WTC11 (cell line): Measurements from ENCODE around the gene ZDHHC8. TPM values are rescaled to one million over a fixed set of nuclear protein-coding genes. Genes with fewer than 3 reads are reported as not detected.
A peak's percentile ranks its signal among the peaks of the same experiment; 100 is the strongest.

Source experiments
- ATAC-seq: fragments of 200-7000 bp; cut with Tn5 transposase; 2 replicates; pipeline ENCODE4 v1.10.0; 2021; ENCODE audit warnings: mild to moderate bottlenecking, moderate library complexity
- CTCF ChIA-PET: fragments of 300-600 bp; sonication (Branson Sonifier 250); formaldehyde crosslinking; loops from one replicate; lab custom pipeline; 2021; ENCODE audit warnings: antibody characterized with exemption; lab: Charles Lee
- POLR2A ChIA-PET: fragments of 350-600 bp; sonication (Branson Sonifier 250); formaldehyde crosslinking; loops from one replicate; lab custom pipeline; 2021; ENCODE audit warnings: antibody characterized with exemption; lab: Charles Lee
- DNase-seq: peaks from one replicate; pipeline ENCODE4 v3.0.0; 2021; ENCODE audit warnings: low spot score
- H3K27ac Mint-ChIP-seq: 2 replicates; pipeline ENCODE4 v1.8.0; 2021; ENCODE audit warnings: mixed read lengths
- H3K27me3 Mint-ChIP-seq: 2 replicates; pipeline ENCODE4 v1.8.0; 2021; ENCODE audit warnings: low read depth, mild to moderate bottlenecking, moderate library complexity, mixed read lengths
- H3K36me3 Mint-ChIP-seq: 2 replicates; pipeline ENCODE4 v1.8.0; 2021; ENCODE audit warnings: mixed read lengths
- H3K4me1 Mint-ChIP-seq: 2 replicates; pipeline ENCODE4 v1.8.0; 2022; ENCODE audit warnings: mixed read lengths
- H3K4me3 Mint-ChIP-seq: 2 replicates; pipeline ENCODE4 v1.8.0; 2021; ENCODE audit warnings: mild to moderate bottlenecking, moderate library complexity, mixed read lengths
- H3K9me3 Mint-ChIP-seq: 2 replicates; pipeline ENCODE4 v1.8.0; 2021; ENCODE audit warnings: mixed read lengths
- CREB1 ChIP-seq: sonication (generic); formaldehyde crosslinking; IDR thresholded peaks from 2 replicates; pipeline ENCODE4 v1.8.0; 2023; ENCODE audit warnings: mild to moderate bottlenecking, missing genetic modification reagents
- ESRRA ChIP-seq: sonication (generic); formaldehyde crosslinking; IDR thresholded peaks from 2 replicates; pipeline ENCODE4 v1.8.1; 2022; ENCODE audit warnings: mild to moderate bottlenecking, missing genetic modification reagents, borderline replicate concordance
- ETV6 ChIP-seq: sonication (generic); formaldehyde crosslinking; IDR thresholded peaks from 2 replicates; pipeline ENCODE4 v1.8.1; 2022; ENCODE audit warnings: mild to moderate bottlenecking, missing genetic modification reagents
- JUN ChIP-seq: sonication (generic); formaldehyde crosslinking; IDR thresholded peaks from 2 replicates; pipeline ENCODE4 v1.8.0; 2023; ENCODE audit warnings: mild to moderate bottlenecking, missing genetic modification reagents
- NFYB ChIP-seq: sonication (generic); formaldehyde crosslinking; conservative IDR thresholded peaks from 2 replicates; pipeline ENCODE4 v1.8.0; 2022; ENCODE audit warnings: low read depth, missing genetic modification reagents
- PRRX2 ChIP-seq: fragments of 250-450 bp; sonication (Bioruptor Pico); IDR thresholded peaks from 2 replicates; pipeline ENCODE4 v1.8.0; 2021; ENCODE audit warnings: mild to moderate bottlenecking
- RORB ChIP-seq: fragments of 250-450 bp; sonication (Bioruptor Pico); IDR thresholded peaks from 2 replicates; pipeline ENCODE4 v1.9.0; 2021; ENCODE audit warnings: mild to moderate bottlenecking
- SMAD3 ChIP-seq: sonication (generic); formaldehyde crosslinking; IDR thresholded peaks from 2 replicates; pipeline ENCODE4 v1.8.0; 2022; ENCODE audit warnings: missing genetic modification reagents, mild to moderate bottlenecking, borderline replicate concordance
- SP1 ChIP-seq: sonication (generic); formaldehyde crosslinking; conservative IDR thresholded peaks from 2 replicates; pipeline ENCODE4 v1.8.1; 2022; ENCODE audit warnings: missing genetic modification reagents
- ZBTB21 ChIP-seq: sonication (generic); formaldehyde crosslinking; IDR thresholded peaks from 2 replicates; pipeline ENCODE4 v1.8.1; 2023; ENCODE audit warnings: mild to moderate bottlenecking, missing genetic modification reagents, borderline replicate concordance
- ZNF121 ChIP-seq: sonication (generic); formaldehyde crosslinking; IDR thresholded peaks from 2 replicates; pipeline ENCODE4 v1.8.0; 2023; ENCODE audit warnings: missing genetic modification reagents
- ZNF263 ChIP-seq: sonication (generic); formaldehyde crosslinking; IDR thresholded peaks from 2 replicates; pipeline ENCODE4 v1.8.1; 2022; ENCODE audit warnings: low read depth, mild to moderate bottlenecking, moderate library complexity, missing genetic modification reagents
- ZNF396 ChIP-seq: fragments of 250-450 bp; sonication (Bioruptor Pico); IDR thresholded peaks from 2 replicates; pipeline ENCODE4 v1.8.0; 2021; ENCODE audit warnings: mild to moderate bottlenecking, moderate library complexity, borderline replicate concordance
- ZNF423 ChIP-seq: fragments of 250-450 bp; sonication (Bioruptor Pico); IDR thresholded peaks from 2 replicates; pipeline ENCODE4 v2.1.2; 2022; ENCODE audit warnings: mild to moderate bottlenecking, moderate library complexity
- total RNA-seq: library from RNA; stranded (reverse); gene quantifications from 3 replicates; pipeline ENCODE4 v1.2.3, GENCODE V29; 2021
- TF ChIP-seq, protein P1 (sequence below): sonication (generic); formaldehyde crosslinking; IDR thresholded peaks from 2 replicates; pipeline ENCODE4 v1.8.1; 2022; ENCODE audit warnings: low read depth, missing genetic modification reagents, borderline replicate concordance
- TF ChIP-seq, protein P2 (sequence below): sonication (generic); formaldehyde crosslinking; IDR thresholded peaks from 2 replicates; pipeline ENCODE4 v1.8.1; 2022; ENCODE audit warnings: mild to moderate bottlenecking, missing genetic modification reagents, moderate library complexity, borderline replicate concordance
- TF ChIP-seq, protein P3 (sequence below): fragments of 250-450 bp; sonication (Bioruptor Pico); IDR thresholded peaks from 2 replicates; pipeline ENCODE4 v1.9.0; 2021; ENCODE audit warnings: mild to moderate bottlenecking
- TF ChIP-seq, protein P4 (sequence below): sonication (generic); formaldehyde crosslinking; IDR thresholded peaks from 2 replicates; pipeline ENCODE4 v1.8.0; 2023; ENCODE audit warnings: missing genetic modification reagents, mild to moderate bottlenecking, borderline replicate concordance
- TF ChIP-seq, protein P5 (sequence below): sonication (generic); formaldehyde crosslinking; IDR thresholded peaks from 2 replicates; pipeline ENCODE4 v1.8.0; 2023; ENCODE audit warnings: missing genetic modification reagents
- TF ChIP-seq, protein P6 (sequence below): sonication (generic); formaldehyde crosslinking; IDR thresholded peaks from 2 replicates; pipeline ENCODE4 v1.8.0; 2022; ENCODE audit warnings: mild to moderate bottlenecking, missing genetic modification reagents
- TF ChIP-seq, protein P7 (sequence below): fragments of 250-450 bp; sonication (Bioruptor Pico); IDR thresholded peaks from 2 replicates; pipeline ENCODE4 v1.8.0; 2021; ENCODE audit warnings: mild to moderate bottlenecking
- TF ChIP-seq, protein P8 (sequence below): sonication (generic); formaldehyde crosslinking; conservative IDR thresholded peaks from 2 replicates; pipeline ENCODE4 v1.8.1; 2022; ENCODE audit warnings: mild to moderate bottlenecking, missing genetic modification reagents

The ZDHHC8 gene
- total RNA-seq, 1 experiment from 2014 or later = 79.7 TPM

DNA sequence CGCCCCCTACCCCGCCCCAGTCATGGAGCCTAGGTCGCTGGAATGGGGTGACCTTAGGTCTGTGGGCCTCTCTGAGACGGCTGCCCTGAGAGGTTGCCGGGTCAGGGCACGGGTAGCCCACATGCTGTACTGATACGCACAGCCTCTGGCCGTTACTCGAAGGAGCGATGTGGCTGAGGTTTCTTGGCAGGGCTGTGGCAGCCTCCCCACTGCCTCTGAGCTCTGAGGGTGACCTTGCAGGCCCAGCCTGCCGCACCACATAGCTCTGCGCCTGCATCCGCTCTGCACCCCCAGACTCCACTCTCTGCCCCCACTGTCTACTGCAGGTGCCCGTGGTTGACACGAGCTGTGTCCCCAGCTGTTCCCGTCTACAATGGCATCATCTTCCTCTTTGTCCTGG is 7.3 kb downstream of the ZDHHC8 start (continued):
- TF ChIP-seq, protein P1, sequence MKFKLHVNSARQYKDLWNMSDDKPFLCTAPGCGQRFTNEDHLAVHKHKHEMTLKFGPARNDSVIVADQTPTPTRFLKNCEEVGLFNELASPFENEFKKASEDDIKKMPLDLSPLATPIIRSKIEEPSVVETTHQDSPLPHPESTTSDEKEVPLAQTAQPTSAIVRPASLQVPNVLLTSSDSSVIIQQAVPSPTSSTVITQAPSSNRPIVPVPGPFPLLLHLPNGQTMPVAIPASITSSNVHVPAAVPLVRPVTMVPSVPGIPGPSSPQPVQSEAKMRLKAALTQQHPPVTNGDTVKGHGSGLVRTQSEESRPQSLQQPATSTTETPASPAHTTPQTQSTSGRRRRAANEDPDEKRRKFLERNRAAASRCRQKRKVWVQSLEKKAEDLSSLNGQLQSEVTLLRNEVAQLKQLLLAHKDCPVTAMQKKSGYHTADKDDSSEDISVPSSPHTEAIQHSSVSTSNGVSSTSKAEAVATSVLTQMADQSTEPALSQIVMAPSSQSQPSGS (CRISPR knock-in tag) = no peak

DNA sequence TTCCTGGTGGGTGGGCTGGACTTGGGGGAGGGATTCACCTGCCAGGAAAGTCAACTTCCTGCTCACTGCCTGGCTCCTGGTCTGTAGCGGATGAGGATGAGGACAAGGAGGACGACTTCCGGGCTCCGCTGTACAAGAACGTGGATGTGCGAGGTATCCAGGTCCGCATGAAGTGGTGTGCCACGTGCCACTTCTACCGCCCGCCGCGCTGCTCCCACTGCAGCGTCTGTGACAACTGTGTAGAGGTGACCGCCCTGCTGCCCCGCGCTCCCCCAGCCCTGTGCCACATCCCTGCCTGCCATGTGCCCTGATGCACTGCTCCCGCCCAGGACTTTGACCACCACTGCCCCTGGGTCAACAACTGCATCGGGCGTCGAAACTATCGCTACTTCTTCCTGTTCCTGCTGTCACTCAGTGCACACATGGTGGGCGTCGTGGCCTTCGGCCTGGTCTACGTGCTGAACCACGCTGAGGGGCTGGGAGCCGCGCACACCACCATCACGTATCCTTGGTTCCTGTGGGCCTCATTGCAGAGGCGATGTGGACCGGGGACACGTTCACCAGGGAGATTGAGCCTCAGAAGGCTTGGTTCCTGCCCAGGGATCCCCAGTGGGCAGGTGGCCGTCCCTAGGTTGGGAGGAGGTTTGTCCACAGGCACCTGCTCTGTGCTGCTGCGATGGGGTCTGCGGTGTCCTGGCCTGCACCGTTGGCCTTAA is 7.9 kb downstream of the ZDHHC8 start:
- H3K9me3 Mint-ChIP-seq = no peaks in the 10 kb centered on the region

DNA sequence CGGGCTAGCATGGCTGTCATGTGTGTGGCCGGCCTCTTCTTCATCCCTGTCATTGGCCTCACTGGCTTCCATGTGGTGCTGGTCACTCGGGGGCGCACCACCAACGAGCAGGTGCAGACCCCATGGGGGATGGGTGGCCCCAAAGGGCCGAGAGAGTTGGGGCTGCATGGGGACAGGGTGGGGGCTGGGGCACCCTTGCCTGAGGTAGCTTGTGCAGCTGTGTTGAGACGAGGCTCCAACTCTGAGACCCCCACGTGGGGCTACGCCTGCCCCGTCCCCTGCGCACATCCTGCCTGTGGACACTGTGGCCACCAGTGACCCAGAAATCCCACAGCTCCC is 8.5 kb downstream of the ZDHHC8 start:
- no peaks in the 10 kb centered on the region for H3K36me3 Mint-ChIP-seq
- H3K27ac Mint-ChIP-seq = no peak overlapping the region
- TF ChIP-seq, protein P2, sequence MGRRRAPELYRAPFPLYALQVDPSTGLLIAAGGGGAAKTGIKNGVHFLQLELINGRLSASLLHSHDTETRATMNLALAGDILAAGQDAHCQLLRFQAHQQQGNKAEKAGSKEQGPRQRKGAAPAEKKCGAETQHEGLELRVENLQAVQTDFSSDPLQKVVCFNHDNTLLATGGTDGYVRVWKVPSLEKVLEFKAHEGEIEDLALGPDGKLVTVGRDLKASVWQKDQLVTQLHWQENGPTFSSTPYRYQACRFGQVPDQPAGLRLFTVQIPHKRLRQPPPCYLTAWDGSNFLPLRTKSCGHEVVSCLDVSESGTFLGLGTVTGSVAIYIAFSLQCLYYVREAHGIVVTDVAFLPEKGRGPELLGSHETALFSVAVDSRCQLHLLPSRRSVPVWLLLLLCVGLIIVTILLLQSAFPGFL (CRISPR knock-in tag) = no peak
- TF ChIP-seq, protein P3, sequence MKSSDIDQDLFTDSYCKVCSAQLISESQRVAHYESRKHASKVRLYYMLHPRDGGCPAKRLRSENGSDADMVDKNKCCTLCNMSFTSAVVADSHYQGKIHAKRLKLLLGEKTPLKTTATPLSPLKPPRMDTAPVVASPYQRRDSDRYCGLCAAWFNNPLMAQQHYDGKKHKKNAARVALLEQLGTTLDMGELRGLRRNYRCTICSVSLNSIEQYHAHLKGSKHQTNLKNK (CRISPR knock-in tag) = no peak
- TF ChIP-seq ZNF396 (CRISPR knock-in tag) (no peak), ZNF121 (CRISPR knock-in tag) (no peak), ZNF263 (CRISPR knock-in tag) (no peak), ETV6 (no peak), SMAD3 (CRISPR knock-in tag) (no peak), ZBTB21 (CRISPR knock-in tag) (no peak), SP1 (CRISPR knock-in tag) (no peak), RORB (no peak)
- TF ChIP-seq, protein P4, sequence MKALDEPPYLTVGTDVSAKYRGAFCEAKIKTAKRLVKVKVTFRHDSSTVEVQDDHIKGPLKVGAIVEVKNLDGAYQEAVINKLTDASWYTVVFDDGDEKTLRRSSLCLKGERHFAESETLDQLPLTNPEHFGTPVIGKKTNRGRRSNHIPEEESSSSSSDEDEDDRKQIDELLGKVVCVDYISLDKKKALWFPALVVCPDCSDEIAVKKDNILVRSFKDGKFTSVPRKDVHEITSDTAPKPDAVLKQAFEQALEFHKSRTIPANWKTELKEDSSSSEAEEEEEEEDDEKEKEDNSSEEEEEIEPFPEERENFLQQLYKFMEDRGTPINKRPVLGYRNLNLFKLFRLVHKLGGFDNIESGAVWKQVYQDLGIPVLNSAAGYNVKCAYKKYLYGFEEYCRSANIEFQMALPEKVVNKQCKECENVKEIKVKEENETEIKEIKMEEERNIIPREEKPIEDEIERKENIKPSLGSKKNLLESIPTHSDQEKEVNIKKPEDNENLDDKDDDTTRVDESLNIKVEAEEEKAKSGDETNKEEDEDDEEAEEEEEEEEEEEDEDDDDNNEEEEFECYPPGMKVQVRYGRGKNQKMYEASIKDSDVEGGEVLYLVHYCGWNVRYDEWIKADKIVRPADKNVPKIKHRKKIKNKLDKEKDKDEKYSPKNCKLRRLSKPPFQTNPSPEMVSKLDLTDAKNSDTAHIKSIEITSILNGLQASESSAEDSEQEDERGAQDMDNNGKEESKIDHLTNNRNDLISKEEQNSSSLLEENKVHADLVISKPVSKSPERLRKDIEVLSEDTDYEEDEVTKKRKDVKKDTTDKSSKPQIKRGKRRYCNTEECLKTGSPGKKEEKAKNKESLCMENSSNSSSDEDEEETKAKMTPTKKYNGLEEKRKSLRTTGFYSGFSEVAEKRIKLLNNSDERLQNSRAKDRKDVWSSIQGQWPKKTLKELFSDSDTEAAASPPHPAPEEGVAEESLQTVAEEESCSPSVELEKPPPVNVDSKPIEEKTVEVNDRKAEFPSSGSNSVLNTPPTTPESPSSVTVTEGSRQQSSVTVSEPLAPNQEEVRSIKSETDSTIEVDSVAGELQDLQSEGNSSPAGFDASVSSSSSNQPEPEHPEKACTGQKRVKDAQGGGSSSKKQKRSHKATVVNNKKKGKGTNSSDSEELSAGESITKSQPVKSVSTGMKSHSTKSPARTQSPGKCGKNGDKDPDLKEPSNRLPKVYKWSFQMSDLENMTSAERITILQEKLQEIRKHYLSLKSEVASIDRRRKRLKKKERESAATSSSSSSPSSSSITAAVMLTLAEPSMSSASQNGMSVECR (CRISPR knock-in tag) = no peak
- TF ChIP-seq, protein P5, sequence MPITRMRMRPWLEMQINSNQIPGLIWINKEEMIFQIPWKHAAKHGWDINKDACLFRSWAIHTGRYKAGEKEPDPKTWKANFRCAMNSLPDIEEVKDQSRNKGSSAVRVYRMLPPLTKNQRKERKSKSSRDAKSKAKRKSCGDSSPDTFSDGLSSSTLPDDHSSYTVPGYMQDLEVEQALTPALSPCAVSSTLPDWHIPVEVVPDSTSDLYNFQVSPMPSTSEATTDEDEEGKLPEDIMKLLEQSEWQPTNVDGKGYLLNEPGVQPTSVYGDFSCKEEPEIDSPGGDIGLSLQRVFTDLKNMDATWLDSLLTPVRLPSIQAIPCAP = no peak
- TF ChIP-seq, protein P6, sequence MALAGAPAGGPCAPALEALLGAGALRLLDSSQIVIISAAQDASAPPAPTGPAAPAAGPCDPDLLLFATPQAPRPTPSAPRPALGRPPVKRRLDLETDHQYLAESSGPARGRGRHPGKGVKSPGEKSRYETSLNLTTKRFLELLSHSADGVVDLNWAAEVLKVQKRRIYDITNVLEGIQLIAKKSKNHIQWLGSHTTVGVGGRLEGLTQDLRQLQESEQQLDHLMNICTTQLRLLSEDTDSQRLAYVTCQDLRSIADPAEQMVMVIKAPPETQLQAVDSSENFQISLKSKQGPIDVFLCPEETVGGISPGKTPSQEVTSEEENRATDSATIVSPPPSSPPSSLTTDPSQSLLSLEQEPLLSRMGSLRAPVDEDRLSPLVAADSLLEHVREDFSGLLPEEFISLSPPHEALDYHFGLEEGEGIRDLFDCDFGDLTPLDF (CRISPR knock-in tag) = no peak
- TF ChIP-seq, protein P7, sequence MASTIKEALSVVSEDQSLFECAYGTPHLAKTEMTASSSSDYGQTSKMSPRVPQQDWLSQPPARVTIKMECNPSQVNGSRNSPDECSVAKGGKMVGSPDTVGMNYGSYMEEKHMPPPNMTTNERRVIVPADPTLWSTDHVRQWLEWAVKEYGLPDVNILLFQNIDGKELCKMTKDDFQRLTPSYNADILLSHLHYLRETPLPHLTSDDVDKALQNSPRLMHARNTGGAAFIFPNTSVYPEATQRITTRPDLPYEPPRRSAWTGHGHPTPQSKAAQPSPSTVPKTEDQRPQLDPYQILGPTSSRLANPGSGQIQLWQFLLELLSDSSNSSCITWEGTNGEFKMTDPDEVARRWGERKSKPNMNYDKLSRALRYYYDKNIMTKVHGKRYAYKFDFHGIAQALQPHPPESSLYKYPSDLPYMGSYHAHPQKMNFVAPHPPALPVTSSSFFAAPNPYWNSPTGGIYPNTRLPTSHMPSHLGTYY (CRISPR knock-in tag) = no peak
- TF ChIP-seq, protein P8, sequence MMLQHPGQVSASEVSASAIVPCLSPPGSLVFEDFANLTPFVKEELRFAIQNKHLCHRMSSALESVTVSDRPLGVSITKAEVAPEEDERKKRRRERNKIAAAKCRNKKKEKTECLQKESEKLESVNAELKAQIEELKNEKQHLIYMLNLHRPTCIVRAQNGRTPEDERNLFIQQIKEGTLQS = no peak

More for the DNA sequence above, 7.9 kb downstream of the ZDHHC8 start:
- Mint-ChIP-seq H3K4me3 (no peak overlapping the region), H3K27ac (peak overlapping the region; percentile 19; the same call in 1 of the 2 replicates), H3K36me3 (no peaks in the 10 kb centered on the region), H3K4me1 (no peaks in the 10 kb centered on the region)
- ChIA-PET POLR2A (interaction anchor here (0.6 kb wide), 1 partner anchor 22 kb away, joined by 3 read pairs; the partner anchor contains the start of gene TRMT2A), CTCF (interaction anchor here (0.7 kb wide), 1 partner anchor 18 kb away, joined by 3 read pairs; no protein-coding TSS in a partner anchor)
- no peak for DNase-seq
- no peak for TF ChIP-seq JUN (CRISPR knock-in tag)
- TF ChIP-seq ETV6 = no peak
- no peak for TF ChIP-seq PRRX2
- no peak for TF ChIP-seq ZNF423
- TF ChIP-seq RORB = no peak
- no peak for TF ChIP-seq ESRRA (CRISPR knock-in tag)
- no peak for TF ChIP-seq CREB1
- TF ChIP-seq, protein P6 (CRISPR knock-in tag) = no peak
- no peak for TF ChIP-seq NFYB (CRISPR knock-in tag)
- TF ChIP-seq, all 79 proteins: peak for 0
- no peaks in the 10 kb centered on the region for H3K27me3 Mint-ChIP-seq
- ATAC-seq = no peak

More for the DNA sequence above, 8.5 kb downstream of the ZDHHC8 start:
- DNase-seq (no peak), ATAC-seq (no peak)
- H3K27me3 Mint-ChIP-seq = no peaks in the 10 kb centered on the region
- H3K4me1 Mint-ChIP-seq = no peaks in the 10 kb centered on the region
- POLR2A ChIA-PET = interaction anchor here (0.6 kb wide), 1 partner anchor 23 kb away, joined by 3 read pairs; the partner anchor contains the start of gene TRMT2A
- CTCF ChIA-PET = no interaction called here
- H3K4me3 Mint-ChIP-seq = no peak overlapping the region
- no peaks in the 10 kb centered on the region for H3K9me3 Mint-ChIP-seq
